Measurements from ENCODE around the gene COL13A1. TPM values are rescaled to one million over a fixed set of nuclear protein-coding genes. Genes with fewer than 3 reads are reported as not detected.

COL13A1 gene
- total RNA-seq, 4 donors from 2014 or later = 0.42 to 3.4 (median 1.5) TPM

DNA sequence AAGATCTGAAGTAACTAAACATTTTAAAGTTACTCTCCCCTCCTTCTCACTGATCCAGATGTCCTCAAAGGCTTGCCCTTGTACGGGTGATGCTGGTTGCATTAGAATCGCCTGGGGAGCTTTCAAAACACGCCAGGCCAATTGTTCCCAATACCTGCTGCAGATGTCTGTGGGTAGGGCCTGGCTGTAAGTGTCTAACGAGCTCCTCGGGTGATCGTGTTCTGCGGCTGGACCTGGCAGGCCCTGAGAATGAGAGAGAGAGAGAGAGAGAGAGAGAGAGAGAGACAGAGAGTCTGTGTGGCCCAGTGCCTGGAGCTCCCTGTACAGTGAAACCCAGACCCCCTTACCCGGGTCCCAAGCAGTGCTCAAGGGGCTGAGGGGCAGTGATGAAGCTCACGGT is 8.4 kb downstream of the COL13A1 start:
- TF ChIP-seq POLR2AphosphoS5 (IDR thresholded peaks at IDR 0.05) (no peak), EP300 (IDR thresholded peaks at IDR 0.05) (no peak), POLR2A (IDR thresholded peaks at IDR 0.05) (no peak)
- TF ChIP-seq, protein P1, sequence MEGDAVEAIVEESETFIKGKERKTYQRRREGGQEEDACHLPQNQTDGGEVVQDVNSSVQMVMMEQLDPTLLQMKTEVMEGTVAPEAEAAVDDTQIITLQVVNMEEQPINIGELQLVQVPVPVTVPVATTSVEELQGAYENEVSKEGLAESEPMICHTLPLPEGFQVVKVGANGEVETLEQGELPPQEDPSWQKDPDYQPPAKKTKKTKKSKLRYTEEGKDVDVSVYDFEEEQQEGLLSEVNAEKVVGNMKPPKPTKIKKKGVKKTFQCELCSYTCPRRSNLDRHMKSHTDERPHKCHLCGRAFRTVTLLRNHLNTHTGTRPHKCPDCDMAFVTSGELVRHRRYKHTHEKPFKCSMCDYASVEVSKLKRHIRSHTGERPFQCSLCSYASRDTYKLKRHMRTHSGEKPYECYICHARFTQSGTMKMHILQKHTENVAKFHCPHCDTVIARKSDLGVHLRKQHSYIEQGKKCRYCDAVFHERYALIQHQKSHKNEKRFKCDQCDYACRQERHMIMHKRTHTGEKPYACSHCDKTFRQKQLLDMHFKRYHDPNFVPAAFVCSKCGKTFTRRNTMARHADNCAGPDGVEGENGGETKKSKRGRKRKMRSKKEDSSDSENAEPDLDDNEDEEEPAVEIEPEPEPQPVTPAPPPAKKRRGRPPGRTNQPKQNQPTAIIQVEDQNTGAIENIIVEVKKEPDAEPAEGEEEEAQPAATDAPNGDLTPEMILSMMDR (IDR thresholded peaks at IDR 0.05) = no peak
- Histone ChIP-seq H3K4me3 (no peak overlapping the region), H3K36me3 (no peaks in the 10 kb centered on the region), H3K9me3 (no peaks in the 10 kb centered on the region), H3K27me3 (no peaks in the 10 kb centered on the region), H3K27ac (no peak overlapping the region), H3K4me1 (no peaks in the 10 kb centered on the region)
- DNase-seq (ENCODE audit: low spot score in 2 of 2) = no peak
- WGBS = 76% methylated on average over 8 of the region's 9 CpGs

DNA sequence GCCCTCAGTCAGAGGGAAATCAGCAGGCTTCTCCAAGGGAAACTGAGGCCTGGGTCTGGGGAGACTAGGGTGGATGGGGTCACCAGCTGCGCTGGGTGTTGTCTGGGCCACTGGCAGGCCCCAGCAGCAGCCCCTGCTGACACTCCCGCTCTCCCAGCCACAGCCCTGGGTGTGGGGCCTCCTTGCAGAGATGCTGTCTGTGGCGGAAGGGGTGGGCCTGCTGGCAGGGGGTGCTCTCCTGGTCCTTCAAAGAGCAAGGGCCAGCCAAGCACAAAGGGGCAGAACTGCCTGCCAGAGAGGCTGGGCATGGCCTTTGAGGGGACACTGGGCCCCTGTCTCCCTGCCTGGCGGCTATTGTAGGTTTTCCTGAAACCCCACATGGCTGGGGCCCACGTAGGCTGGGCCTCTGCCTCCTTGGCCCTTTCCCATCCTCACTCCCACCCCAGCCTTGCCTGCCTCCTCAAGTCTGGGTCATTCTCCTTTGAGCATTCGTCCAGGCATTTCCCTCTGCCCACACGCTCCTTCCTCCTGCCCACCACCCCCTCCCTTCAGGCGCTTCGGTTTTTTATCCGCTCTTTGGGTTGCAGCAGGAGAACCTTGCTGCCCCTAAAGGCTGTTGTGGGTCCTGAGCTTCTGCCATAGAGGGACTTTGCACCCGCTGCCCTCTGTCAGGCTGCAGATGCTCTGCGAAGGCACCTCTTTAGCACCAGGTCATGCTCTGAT is 9.1 kb downstream of the COL13A1 start:
- H3K9me3 ChIP-seq = no peaks in the 10 kb centered on the region
- WGBS = 86% methylated on average over 9 of the region's 12 CpGs
- no peaks in the 10 kb centered on the region for H3K27me3 ChIP-seq
- H3K4me3 ChIP-seq = no peak overlapping the region
- TF ChIP-seq, protein P1 (IDR thresholded peaks at IDR 0.05) = no peak
- no peak for TF ChIP-seq POLR2A (IDR thresholded peaks at IDR 0.05)
- no peak for TF ChIP-seq EP300 (IDR thresholded peaks at IDR 0.05)
- no peaks in the 10 kb centered on the region for H3K36me3 ChIP-seq
- H3K27ac ChIP-seq = no peak overlapping the region
- DNase-seq (ENCODE audit: low spot score in 2 of 2) = no peak
- no peaks in the 10 kb centered on the region for H3K4me1 ChIP-seq

DNA sequence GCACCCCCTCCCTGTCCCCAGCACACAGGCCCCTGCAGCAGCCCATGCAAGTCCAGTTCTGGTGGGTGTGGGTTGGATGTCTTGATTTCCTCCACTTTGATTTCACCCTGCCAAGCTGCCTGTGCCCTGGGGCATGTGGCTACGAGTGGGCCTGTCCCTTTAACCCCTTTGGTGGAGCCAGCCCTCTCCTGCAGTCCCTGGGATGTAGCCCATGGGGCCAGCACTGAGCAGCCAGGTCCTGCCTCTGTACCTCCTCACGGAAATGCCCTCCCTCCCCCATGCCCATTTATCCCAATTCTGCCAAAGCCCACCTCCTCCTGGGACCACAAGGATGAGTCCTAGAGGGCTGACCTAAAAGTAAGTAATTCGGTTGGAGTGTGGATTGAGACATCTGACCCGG is 11.9 kb downstream of the COL13A1 start:
- no peaks in the 10 kb centered on the region for H3K9me3 ChIP-seq
- H3K36me3 ChIP-seq = no peaks in the 10 kb centered on the region
- no peak for DNase-seq (ENCODE audit: low spot score in 2 of 2)
- no peaks in the 10 kb centered on the region for H3K27me3 ChIP-seq
- 72% methylated on average over 4 of the region's 4 CpGs for WGBS
- H3K4me3 ChIP-seq = no peak overlapping the region
- no peak overlapping the region for H3K27ac ChIP-seq
- TF ChIP-seq POLR2A (IDR thresholded peaks at IDR 0.05) (no peak), EP300 (IDR thresholded peaks at IDR 0.05) (no peak), POLR2AphosphoS5 (IDR thresholded peaks at IDR 0.05) (no peak)
- TF ChIP-seq, protein P1 (IDR thresholded peaks at IDR 0.05) = no peak
- H3K4me1 ChIP-seq = no peaks in the 10 kb centered on the region

DNA sequence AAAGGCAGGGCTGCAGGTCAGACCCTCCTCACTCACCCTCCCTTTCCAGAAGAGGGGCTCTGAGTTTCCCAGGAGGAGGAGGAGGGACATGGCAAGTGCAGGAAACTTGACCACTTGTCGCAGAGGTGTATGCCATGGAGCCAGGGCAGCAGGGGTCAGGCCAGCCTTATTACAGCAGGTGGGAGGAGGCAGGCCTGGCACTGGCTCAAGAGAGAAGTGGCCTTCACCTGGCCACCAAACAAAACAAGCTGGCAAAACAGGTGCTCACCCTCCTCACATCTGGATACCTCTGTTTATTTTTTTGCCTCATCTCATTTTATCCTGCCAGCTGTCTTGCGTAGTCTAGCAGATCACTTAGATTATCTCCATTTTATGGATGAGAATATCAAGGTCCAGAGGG is 12.5 kb downstream of the COL13A1 start:
- Histone ChIP-seq H3K27me3 (no peaks in the 10 kb centered on the region), H3K36me3 (no peaks in the 10 kb centered on the region), H3K4me1 (no peaks in the 10 kb centered on the region), H3K9me3 (no peaks in the 10 kb centered on the region), H3K27ac (no peak overlapping the region), H3K4me3 (no peak overlapping the region)
- TF ChIP-seq POLR2AphosphoS5 (IDR thresholded peaks at IDR 0.05) (no peak), EP300 (IDR thresholded peaks at IDR 0.05) (no peak), POLR2A (IDR thresholded peaks at IDR 0.05) (no peak)
- TF ChIP-seq, protein P1 (IDR thresholded peaks at IDR 0.05) = no peak
- DNase-seq (ENCODE audit: low spot score in 2 of 2) = no peak
- 89% methylated on average over 1 of the region's 2 CpGs for WGBS

DNA sequence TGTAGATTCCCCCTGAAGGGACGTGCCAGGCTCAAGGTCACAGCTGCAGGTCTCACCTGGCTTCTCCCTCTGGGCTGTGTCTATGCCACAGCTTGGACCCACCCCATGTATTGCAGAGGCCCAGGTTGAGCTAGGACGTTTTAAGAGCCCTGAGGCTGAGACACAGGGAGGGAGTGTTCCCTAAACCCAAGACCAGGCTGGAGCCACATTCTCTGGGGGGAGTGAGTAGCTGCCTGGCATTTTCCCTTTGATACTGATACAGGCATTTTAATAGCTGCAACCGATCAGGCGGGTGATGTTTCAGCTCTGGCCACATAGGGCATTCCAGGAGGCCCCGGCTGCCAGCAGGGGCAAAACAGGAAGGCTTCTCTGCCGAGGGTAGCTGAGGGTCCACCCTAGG is 13.4 kb downstream of the COL13A1 start:
- DNase-seq (ENCODE audit: low spot score in 2 of 2) = no peak
- 87% methylated on average over 5 of the region's 6 CpGs for WGBS
- no peak for TF ChIP-seq POLR2A (IDR thresholded peaks at IDR 0.05)
- TF ChIP-seq, protein P1 (IDR thresholded peaks at IDR 0.05) = no peak
- TF ChIP-seq POLR2AphosphoS5 (IDR thresholded peaks at IDR 0.05) = no peak
- no peak for TF ChIP-seq EP300 (IDR thresholded peaks at IDR 0.05)
- no peaks in the 10 kb centered on the region for H3K9me3 ChIP-seq
- no peak overlapping the region for H3K27ac ChIP-seq
- no peak overlapping the region for H3K4me3 ChIP-seq
- H3K4me1 ChIP-seq = no peaks in the 10 kb centered on the region
- no peaks in the 10 kb centered on the region for H3K36me3 ChIP-seq
- no peaks in the 10 kb centered on the region for H3K27me3 ChIP-seq

Measured in suprapubic skin (tissue), 4 donors.